ENCODE results near the gene SKP1.
A peak's percentile ranks its signal among the peaks of the same experiment; 100 is the strongest.

The SKP1 gene

DNA sequence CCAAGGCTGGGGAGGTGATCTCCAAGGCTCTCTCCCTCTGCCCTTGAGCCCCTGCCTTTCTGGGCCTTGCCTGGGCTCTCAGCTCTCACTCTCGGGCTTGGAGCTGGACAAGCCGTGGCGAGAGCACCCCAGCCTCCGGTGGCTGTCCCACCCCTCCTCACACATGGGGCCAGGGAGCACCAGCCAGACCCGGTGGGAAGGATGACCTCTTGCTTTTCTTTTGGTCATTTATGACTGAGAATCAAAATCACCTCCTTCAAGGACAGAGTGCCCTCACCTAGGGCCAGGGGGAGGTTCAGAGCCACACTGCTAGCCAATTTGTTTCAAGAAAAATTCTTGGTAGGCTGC lies 48.1 kb downstream of the SKP1 start:
- DNase-seq: no peak

DNA sequence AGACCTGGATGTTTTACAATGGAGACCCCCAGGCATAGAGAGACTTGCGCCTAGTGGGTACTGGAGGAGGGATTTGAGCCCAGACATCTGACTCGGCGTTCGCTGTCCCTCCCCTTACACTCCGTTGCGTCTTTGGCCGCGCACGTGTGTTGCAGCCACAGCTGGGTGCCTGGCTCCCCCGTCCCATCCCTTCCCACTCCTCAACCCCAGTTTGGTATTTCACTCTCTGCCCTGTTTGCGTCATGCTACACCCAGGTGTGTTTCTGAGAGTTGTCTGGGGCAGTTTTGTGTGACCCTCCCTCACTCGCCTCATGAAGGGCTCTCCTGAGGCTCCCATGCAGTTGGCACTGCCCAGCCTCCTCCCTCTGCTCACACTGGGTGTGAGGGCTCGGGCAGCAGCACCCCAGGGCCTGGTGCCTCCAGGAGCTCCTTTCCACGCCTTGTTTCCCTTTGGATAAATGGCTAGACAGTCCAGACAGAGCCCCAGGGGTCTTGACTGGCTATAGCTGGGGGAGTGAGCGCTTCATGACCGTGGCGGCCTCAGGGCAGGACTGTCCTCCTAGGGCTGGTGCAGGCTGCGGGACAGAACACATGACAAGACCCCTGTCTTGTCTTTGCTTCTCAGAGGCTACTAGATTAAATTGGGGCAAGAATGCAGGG lies 48.6 kb downstream of the SKP1 start:
- DNase-seq: no peak

- no peak for DNase-seq
These were observed 49.3 kb downstream of the SKP1 start for GRCh38 chr5:134127376-134127861.

- DNase-seq: peak in 1 of 2 experiments; percentile 55
These were observed 51.4 kb downstream of the SKP1 start for GRCh38 chr5:134125039-134126015.

- DNase-seq: no peak
These were observed 52.3 kb downstream of the SKP1 start for GRCh38 chr5:134124289-134125038.

DNA sequence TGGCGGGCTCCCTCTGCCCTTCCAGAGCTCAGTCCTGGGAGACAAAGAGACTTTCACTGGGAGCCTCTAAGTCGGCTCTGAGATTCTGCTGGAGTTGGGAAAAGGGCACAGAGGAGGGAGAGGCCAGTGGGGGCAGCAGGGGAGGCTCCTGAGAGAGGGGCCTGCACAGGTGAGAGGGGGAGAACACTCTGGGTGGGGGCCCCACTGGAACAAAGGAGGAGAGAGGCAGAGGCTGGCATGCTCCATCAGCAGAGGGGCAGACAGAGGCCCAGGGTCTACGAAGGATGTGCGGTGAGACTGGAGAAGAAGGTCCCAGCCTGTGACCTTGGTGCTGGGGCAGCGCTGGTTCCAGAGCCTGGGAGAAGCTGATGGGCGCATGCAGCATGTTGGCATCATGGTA lies 53.4 kb downstream of the SKP1 start:
- DNase-seq: no peak

GRCh38 chr5:134122530-134122929 lies 54.2 kb downstream of the SKP1 start:
- DNase-seq: no peak

DNA sequence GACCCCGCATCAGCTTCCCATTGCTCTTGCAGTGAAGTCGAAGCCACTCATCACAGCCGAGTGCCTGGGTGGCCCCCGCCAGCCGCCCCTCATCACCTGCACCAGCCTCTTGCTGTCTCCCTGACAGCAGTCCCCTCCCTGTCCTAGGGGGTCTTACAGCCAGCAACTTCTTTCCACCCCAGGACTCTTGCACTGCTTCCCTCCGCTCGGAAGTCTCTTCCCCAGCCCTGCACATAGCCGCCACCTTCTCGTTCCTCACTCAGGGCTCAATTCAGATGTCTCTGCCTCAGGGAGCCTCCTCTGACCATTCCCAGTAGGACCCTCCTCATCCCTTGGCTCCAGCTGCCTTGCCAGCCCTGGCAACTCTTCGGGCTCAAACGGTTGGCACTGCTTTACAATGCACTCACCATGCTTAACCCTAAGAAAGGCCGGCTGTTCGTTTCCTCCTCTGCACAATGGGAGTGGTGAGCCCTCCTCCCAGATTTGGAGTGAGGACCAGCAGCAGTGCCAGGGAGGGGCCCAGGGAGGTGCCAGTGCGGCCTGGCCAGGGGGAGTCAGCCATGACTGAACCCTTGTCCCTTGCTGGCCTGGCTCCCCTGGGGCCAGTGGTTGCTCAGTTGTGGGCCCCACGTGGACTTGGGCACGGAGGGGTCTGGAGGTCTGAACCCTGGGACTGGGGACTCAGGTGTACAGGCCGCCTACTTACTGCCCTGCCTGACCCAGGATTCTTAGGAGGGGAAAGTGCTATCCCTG lies 56.2 kb downstream of the SKP1 start:
- DNase-seq: no peak

- no peak for DNase-seq
These were observed 57.0 kb downstream of the SKP1 start for GRCh38 chr5:134119720-134120119.

- DNase-seq: no peak
These were observed 58.4 kb downstream of the SKP1 start for GRCh38 chr5:134118212-134118835.

DNA sequence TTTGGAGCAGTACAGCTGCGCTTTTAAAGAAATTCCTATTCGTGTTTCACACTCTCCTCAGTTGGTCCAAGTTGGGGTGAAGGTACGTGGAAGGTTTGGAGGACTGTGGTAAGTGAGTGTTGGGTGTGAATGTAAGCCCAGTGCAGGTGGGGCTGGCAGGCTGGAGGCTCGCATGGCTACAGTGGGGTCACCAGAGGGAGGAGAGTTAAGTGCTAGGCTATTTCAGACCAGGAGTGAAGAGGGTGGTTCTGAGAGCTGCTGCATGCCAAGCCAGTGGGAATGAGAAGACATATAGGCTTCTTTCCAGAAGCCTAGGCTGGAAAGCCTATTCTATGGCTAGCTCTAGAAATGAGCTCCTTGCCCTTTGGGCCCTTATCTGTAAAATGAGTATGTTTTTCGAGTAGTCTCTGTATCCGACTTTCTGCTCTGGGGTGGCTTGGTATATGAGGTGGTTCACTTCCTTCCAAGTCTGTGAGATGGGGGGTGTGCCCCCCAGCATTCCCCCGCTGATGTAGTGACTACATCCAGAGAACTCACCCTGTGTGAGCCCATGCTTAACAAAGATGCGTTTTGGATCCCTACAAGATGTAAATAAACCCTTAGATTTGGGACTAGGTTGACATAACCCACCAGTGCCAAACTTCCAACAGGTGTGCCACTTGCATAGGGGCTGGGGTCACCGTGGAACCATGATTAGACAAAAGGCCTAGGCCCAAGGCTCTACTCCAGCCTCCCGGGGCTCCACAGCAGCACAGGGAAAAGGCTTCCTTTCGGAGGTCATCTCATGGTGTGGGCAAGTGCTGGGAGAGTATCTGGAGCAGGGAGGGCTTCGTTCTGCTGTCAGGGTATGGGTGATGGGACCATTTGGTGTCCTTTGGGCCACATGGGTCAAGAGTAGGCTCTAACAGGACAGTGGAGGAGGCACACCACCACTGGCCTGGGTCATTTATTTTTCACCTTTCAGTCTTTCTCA lies 59.7 kb downstream of the SKP1 start:
- no peak for DNase-seq

- no peak for DNase-seq
These were observed 60.5 kb downstream of the SKP1 start for GRCh38 chr5:134116286-134116685.

- DNase-seq: no peak
These were observed 61.0 kb downstream of the SKP1 start for GRCh38 chr5:134115806-134116175.

GRCh38 chr5:134114886-134115805 lies 61.6 kb downstream of the SKP1 start:
- no peak for DNase-seq

- peak in 1 of 2 experiments; percentile 78 for DNase-seq
These were observed 62.6 kb downstream of the SKP1 start, which contains the start of gene TCF7 for GRCh38 chr5:134113902-134114875. TCF7 (plus strand) TSS chr5:134114681; CDS start chr5:134114907, 226 bp downstream.

GRCh38 chr5:134113363-134113889 lies 63.3 kb downstream of the SKP1 start:
- DNase-seq: no peak

- DNase-seq: no peak
These were observed 63.9 kb downstream of the SKP1 start for GRCh38 chr5:134112726-134113362.
